ENCODE measurements around the gene ADARB2. TPM values are rescaled to one million over a fixed set of nuclear protein-coding genes. Genes with fewer than 3 reads are reported as not detected.
"Not testable (repeated sequence)": the region's sequence is repeated elsewhere in the genome, so short reads cannot be mapped to it uniquely, and the experiment has no call there.

Gene ADARB2
- total RNA-seq, 1 donor from 2014 or later = 0.22 TPM

- ATAC-seq = no peak
- DNase-seq = no peak
- intact Hi-C loops (cut with micrococcal nuclease) = no loop called here
These were observed 268.5 kb downstream of the ADARB2 start for GRCh38 chr10:1468811-1469210.

DNA sequence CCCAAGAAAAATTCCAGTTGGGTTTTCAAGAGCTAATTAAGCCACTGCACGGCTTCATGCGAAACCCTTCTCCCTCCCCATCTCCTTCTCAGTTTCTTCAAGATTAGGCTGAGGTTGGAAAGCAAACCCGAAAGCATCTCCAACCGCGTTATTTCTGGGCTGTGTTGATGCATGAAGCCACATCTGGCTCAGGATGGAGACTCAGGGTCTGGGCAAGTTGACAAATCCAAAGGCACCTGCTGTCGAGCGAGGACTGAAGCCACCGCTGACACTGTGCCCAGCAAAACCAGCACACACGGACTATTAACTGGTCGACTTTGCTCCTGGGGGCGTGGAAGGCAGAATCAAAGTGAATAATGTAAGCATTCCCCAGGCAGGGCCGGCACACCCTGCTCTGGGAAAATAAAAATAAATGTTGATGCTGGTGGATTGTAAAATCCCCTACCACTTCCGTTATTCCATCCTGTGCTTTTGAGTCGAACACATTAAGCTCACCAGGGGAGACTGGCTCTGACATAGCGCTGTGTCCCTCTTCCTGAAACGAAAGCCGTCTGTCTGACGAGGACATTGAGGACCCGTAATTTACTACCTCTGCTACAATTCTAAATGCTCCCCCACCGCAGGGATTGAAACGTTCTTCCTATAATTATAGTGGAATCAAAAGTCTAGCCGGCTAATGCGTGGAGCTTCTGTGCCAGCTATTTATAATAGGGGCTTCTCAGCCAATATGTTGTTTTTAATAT lies 269.8 kb downstream of the ADARB2 start:
- intact Hi-C loops (cut with micrococcal nuclease) = no loop called here
- DNase-seq (no peak), ATAC-seq (no peak)

DNA sequence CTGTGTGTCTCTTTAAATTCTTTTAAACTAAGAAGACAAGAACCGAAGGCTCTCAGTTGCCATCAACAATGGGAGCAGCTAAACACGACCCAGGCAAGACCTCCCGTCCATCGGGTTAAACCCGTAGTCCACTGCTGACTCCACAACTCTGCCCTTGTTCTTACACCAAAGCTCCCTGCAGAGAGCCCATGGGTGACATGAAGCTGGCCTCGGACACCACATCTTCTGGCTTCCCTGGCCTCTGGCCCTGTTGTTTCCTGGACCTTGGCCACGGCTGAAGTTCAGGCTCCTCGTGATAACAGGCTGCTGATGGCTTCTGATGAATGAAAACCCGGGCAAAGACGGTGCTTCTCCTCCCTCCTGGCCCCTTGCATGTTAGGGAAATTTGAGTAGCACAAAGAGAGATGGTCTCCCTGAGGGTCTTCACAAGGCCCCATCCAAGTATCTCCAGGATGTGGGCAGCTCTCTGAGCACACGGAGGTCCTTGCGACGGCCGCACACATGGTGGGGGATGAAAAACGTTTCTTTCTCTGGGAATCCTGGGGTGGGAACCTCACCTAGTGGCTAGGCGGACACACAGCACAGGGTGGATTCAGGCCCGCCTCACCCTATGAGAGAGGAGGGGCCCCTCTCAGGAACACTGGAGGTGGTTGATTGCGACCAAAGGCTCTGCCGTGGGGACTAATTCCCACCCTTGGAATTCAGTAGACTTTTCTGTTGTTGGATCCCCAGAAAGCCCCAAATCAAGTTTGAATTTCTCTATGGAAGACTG lies 271.1 kb downstream of the ADARB2 start:
- DNase-seq = no peak
- peak; percentile 27 for ATAC-seq

DNA sequence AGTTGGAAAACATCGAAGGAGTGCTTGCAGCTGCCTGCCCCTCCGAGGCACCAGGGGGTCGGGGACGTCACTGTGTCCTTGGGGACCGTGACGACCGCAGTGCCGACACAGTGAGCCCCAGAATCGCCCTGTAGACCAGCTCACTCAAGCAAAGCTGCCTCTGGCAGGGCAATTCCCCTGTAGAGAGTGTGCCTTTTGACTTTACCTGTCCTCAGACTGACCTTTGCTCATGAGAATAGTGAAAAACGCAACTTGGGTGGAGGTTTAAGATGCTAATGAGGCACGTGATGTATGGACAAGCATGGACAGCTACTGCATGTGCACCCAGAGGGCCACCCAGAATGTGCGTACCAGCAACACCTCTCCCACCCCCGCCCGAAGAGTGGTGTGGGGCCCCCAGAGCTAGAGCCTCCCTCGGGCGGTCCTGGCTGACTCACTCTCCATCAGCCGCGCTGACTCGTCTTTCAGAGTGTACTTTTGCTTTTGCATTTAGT lies 271.9 kb downstream of the ADARB2 start:
- no peak for DNase-seq
- no peak for ATAC-seq
- intact Hi-C loops (cut with micrococcal nuclease) = no loop called here

More for the DNA sequence above, 271.1 kb downstream of the ADARB2 start:
- intact Hi-C loops (cut with micrococcal nuclease) = no loop called here

DNA sequence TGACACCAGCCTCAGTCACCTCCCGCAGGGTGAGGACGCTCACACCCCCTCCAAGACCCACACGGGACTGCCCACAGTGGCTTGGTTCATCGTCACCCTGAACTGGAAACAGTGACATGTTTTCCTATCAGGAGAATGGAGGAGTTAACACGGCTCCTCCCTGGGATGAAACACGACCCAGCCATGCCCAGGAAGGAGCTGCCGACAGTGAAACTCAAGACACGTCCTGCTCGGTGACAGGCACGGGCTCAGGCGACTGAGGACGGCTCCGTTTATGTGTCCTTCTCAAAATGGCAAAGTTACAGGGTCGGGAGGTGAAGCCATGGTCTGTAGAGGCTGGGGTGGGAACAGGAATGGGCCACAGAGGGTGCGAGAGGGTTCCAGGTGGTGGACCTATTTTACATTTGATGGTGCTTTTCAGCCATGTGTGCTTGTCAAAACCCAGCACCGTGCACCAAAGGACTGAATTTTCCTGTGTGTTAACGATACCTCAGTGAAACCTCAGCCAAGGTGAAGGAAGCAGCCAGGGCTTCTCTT lies 272.4 kb downstream of the ADARB2 start:
- intact Hi-C loops (cut with micrococcal nuclease) = no loop called here
- ATAC-seq (no peak), DNase-seq (no peak)

DNA sequence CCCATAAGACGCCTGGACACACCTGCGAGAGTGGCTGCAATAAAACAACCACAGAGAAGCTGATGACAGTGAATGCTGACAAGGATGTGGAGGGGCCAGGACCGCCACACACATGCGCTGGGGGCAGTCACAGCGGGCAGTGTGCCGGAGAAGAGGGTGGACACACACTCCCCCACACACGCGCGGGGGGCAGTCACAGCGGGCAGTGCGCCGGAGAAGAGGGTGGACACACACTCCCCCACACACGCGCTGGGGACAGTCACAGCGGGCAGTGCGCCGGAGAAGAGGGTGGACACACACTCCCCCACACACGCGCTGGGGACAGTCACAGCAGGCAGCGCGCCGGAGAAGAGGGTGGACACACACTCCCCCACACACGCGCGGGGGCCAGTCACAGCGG lies 273.4 kb downstream of the ADARB2 start:
- intact Hi-C loops (cut with micrococcal nuclease); ATAC-seq: not testable (repeated sequence)

GRCh38 chr10:1462994-1463633 lies 274.2 kb downstream of the ADARB2 start:
- DNase-seq = no peak
- intact Hi-C loops (cut with micrococcal nuclease) = no loop called here
- ATAC-seq = no peak

More for the DNA sequence above, 273.4 kb downstream of the ADARB2 start:
- DNase-seq = not testable (repeated sequence)

GRCh38 chr10:1462521-1462920 lies 274.8 kb downstream of the ADARB2 start:
- no peak for DNase-seq
- no peak for ATAC-seq
- intact Hi-C loops (cut with micrococcal nuclease) = no loop called here

DNA sequence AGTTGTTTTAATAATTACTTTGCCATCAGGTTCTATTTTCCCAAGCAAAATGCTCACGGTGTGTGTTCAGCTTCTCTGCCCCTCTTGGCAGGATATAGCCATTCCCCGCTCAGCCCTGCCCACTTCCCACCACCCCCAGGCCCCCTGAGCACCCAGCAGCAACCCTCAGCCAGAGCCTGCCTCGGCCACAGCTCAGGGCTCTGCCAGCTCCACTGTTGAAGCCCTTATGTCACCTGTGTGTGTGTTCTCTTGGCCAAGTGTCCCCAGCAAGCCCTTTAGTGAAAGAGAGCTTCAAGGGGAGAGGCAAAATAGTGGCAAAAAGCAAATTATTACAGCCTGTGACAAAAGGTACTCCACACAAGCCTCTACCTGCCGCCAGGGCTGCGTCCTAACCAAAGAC lies 275.3 kb downstream of the ADARB2 start:
- intact Hi-C loops (cut with micrococcal nuclease) = no loop called here
- ATAC-seq = no peak

DNA sequence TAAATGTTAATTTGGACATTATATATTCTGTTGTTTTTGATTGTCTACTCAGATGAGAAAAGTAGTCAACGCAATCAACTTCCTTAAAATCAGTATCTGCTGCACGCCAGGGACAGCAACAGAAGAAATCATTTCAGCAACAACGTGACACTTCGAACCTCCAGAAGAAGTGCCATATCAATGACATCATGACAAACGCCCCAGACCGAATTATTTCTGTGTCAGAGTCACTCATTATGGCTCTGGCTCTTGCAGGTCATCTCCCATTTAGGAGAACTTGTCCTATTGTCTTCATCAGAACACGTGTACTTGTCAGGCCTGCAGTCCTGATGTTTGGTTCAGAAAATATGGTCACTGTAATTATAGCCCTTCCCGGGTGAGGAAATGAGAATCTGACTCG lies 276.3 kb downstream of the ADARB2 start:
- no peak for DNase-seq
- intact Hi-C loops (cut with micrococcal nuclease) = no loop called here
- no peak for ATAC-seq

More for the DNA sequence above, 275.3 kb downstream of the ADARB2 start:
- DNase-seq = no peak

DNA sequence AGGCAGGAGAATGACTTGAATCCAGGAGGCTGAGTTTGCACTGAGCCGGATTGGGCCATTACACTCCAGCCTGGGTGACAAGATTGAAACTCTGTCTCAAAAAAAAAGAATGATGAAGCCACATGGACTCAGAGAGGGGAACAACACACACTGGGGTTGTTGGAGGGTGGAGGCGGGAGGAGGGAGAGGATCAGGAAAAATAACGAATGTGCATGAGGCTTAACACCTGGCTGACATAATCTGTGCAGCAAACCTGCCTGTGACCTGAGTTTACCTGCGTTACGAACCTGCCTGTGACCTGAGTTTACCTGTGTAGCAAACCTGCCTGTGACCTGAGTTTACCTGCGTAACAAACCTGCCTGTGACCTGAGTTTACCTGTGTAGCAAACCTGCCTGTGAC lies 277.7 kb downstream of the ADARB2 start:
- DNase-seq; ATAC-seq; intact Hi-C loops (cut with micrococcal nuclease): not testable (repeated sequence)

GRCh38 chr10:1454951-1455350 lies 282.4 kb downstream of the ADARB2 start:
- no peak for DNase-seq
- intact Hi-C loops (cut with micrococcal nuclease) = no loop called here
- no peak for ATAC-seq

- no peak for DNase-seq
- intact Hi-C loops (cut with micrococcal nuclease) = no loop called here
- ATAC-seq = no peak
These were observed 282.9 kb downstream of the ADARB2 start for GRCh38 chr10:1454428-1454827.

DNA sequence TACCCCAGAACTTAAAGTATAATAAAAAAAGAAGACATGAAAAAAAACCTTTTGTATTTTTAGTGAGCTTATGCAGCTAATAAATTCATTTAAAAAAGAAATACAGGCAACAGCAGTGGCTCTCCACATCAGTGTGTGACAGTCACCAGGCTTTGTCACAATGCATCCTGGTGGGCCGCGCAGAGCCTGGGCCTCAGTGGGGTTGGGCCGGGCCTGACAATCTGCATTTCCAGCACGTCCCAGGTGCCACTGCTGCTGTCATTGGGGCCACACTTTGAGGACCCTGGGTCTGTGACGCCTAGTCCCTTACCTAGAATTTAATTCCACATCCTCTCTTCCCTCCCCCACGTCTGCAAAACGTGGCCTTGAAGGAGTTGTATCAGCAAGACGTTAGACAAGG lies 284.5 kb downstream of the ADARB2 start:
- no peak for ATAC-seq
- intact Hi-C loops (cut with micrococcal nuclease) = no loop called here

DNA sequence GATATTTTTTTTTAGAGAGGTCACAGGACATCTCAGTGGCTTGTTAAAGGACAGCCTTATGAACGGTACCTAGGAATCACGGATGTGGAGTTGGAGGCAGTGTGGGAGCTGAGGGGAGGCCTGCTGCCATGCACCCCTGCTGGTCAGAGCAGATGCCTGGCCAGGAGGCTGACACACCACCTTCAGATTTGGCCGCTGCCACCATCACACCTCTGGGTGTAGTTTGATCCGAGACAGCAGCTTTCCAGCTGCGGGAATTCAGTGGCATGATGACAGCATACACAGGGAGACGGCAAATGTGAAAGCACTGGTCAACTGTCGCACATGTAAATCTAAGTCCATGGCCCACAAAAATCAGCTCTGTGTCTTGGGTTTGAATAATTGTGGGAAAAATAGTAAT lies 285.4 kb downstream of the ADARB2 start:
- DNase-seq (no peak), ATAC-seq (no peak)
- intact Hi-C loops (cut with micrococcal nuclease) = no loop called here

More for the DNA sequence above, 284.5 kb downstream of the ADARB2 start:
- DNase-seq = no peak

- no peak for DNase-seq
- no peak for ATAC-seq
- intact Hi-C loops (cut with micrococcal nuclease) = no loop called here
These were observed 285.9 kb downstream of the ADARB2 start for GRCh38 chr10:1451362-1451888.

DNA sequence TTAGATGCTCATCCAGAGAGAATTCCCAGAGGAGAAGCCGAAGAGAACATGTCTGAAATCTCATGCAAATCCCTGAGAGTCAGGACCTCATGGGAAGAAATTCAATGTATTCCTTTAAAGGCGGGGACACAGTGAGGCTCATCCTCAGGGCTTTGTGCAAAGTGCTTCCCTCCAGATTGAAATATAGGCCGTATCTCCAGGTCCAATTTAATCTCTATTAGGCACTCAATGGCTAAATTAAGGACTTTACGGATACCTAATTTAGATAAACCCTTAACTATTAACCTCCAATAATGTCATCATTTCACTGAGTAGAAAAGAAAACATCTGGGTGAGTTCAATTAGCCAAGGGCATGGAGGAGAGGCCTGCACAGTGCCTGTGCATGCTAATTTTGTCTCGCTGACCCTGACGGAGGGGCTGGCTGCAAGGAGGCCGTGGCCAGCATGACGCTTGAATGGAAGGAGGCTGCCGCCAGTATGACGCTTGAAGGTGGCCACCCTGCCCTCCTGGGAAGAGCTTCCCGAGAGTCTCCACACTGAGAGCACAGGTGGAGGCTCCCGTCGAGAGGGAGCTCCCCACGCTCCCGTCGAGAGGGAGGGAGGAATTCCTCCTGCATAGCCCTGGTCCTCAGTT lies 287.6 kb downstream of the ADARB2 start:
- intact Hi-C loops (cut with micrococcal nuclease) = no loop called here
- ATAC-seq (no peak), DNase-seq (no peak)

DNA sequence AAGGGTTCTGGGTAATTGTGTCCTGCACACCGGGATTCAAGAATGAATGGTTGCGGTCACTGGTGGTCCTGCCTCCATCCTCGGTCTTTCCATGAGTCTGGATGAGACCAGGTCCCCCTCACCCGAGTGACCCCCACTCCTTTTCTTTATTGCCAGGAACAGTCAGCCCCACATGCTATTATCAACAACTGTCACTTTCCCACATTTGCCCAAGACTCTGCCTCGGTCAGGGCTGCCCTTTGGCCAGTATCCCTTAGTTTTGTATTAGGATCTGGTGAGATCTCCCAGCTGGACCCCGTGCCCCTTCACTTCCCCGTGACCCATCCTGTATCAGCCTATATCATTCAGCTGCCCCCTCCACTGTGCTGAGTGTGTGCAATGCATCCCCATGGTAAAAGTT lies 288.3 kb downstream of the ADARB2 start:
- DNase-seq (no peak), ATAC-seq (no peak)
- intact Hi-C loops (cut with micrococcal nuclease) = no loop called here

All from left ventricle myocardium superior (tissue), 1 donor.